ENCODE data around the gene FCMR. TPM values are rescaled to one million over a fixed set of nuclear protein-coding genes. Genes with fewer than 3 reads are reported as not detected.

The FCMR gene
- total RNA-seq, 1 donor from 2014 or later: 3.3 TPM

DNA sequence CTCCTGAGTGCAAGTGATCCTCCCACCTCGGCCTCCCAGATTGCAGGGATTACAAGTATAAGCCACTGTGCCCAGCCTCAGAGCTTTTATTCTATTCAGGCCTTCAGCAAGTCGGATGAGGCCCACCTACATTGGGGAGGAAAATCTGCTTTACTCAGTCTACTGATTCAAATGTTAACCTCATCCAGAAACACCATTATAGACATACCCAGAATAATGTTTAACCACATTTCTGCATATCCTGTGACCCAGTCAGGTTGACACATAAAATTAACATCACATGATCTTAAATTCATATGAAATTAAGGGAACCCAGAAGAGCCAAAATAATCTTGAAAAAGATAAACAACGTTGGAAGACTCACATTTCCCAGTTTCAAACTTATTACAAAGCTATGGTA, 41.4 kb downstream of the FCMR start:
- peaks cover under 1% of the 10 kb centered on the region for H3K27me3 ChIP-seq (ENCODE audit: low read depth)
- no peak for DNase-seq
- intact Hi-C loops (cut with micrococcal nuclease): no loop called here
- no peaks in the 10 kb centered on the region for H3K36me3 ChIP-seq
- TF ChIP-seq, protein P1, sequence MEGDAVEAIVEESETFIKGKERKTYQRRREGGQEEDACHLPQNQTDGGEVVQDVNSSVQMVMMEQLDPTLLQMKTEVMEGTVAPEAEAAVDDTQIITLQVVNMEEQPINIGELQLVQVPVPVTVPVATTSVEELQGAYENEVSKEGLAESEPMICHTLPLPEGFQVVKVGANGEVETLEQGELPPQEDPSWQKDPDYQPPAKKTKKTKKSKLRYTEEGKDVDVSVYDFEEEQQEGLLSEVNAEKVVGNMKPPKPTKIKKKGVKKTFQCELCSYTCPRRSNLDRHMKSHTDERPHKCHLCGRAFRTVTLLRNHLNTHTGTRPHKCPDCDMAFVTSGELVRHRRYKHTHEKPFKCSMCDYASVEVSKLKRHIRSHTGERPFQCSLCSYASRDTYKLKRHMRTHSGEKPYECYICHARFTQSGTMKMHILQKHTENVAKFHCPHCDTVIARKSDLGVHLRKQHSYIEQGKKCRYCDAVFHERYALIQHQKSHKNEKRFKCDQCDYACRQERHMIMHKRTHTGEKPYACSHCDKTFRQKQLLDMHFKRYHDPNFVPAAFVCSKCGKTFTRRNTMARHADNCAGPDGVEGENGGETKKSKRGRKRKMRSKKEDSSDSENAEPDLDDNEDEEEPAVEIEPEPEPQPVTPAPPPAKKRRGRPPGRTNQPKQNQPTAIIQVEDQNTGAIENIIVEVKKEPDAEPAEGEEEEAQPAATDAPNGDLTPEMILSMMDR (IDR thresholded peaks at IDR 0.05; ENCODE audit: borderline replicate concordance): no peak
- no peak overlapping the region for H3K4me3 ChIP-seq
- no peaks in the 10 kb centered on the region for H3K4me1 ChIP-seq
- H3K27ac ChIP-seq (replicated peaks): no peak overlapping the region
- peaks cover 35% of the 10 kb centered on the region for H3K9me3 ChIP-seq (replicated peaks)

DNA sequence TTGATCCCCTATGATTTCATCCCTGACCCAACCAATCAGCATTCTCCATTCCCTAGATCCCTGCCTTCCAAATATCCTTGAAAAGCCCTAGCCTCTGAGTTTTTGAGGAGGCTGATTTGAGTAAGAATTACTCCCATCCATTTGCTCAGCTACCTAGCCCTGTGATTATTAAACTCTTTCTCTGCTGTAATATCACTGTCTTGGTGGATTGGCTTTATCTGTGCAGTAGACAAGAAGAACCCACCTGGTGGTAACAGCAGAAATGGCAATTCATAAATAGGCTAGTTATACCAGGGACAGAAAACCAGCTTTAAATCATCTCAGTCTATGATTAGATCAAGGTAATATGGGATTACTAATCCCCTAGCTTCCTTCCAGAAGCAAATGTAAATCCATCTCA, 43.3 kb downstream of the FCMR start:
- no peak for DNase-seq
- no peaks in the 10 kb centered on the region for H3K36me3 ChIP-seq
- TF ChIP-seq, protein P1 (IDR thresholded peaks at IDR 0.05; ENCODE audit: borderline replicate concordance): no peak
- H3K27me3 ChIP-seq (ENCODE audit: low read depth): no peaks in the 10 kb centered on the region
- H3K27ac ChIP-seq (replicated peaks): no peak overlapping the region
- intact Hi-C loops (cut with micrococcal nuclease): no loop called here
- H3K4me3 ChIP-seq: no peak overlapping the region
- H3K9me3 ChIP-seq (replicated peaks): peaks cover 35% of the 10 kb centered on the region
- H3K4me1 ChIP-seq: no peaks in the 10 kb centered on the region

DNA sequence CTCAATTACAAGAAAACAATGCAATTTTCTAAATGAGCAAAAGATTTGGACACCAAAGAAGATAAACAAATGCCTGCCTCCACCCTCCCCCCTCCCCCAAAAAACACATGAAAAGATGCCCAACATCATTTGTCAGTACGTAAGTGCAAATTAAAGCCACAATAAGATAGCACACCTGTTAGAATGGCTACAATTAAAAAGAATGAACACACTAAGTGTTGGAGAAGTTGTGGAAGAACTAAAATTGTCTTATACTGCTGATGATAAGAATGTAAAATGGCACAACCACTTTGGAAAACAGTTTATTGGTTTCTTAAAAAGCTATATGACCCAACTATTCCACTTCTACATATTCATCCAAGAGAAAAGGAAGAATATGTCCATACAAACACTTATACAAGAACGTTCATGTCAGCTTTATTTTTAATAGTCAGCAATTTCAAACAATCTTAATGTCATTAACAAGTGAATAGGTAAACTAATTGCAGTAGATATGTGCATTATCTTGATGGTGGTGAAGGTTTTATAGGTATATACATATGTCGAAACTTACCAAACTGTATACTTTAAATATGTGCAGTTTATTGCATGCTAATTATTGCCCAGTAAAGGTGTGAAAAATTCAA, 45.9 kb downstream of the FCMR start:
- no peak overlapping the region for H3K27ac ChIP-seq (replicated peaks)
- DNase-seq: no peak
- intact Hi-C loops (cut with micrococcal nuclease): no loop called here
- H3K27me3 ChIP-seq (ENCODE audit: low read depth): no peaks in the 10 kb centered on the region
- no peak overlapping the region for H3K4me3 ChIP-seq
- TF ChIP-seq, protein P1 (IDR thresholded peaks at IDR 0.05; ENCODE audit: borderline replicate concordance): no peak
- peaks cover 35% of the 10 kb centered on the region for H3K9me3 ChIP-seq (replicated peaks)
- peaks cover 6% of the 10 kb centered on the region for H3K4me1 ChIP-seq
- no peaks in the 10 kb centered on the region for H3K36me3 ChIP-seq

DNA sequence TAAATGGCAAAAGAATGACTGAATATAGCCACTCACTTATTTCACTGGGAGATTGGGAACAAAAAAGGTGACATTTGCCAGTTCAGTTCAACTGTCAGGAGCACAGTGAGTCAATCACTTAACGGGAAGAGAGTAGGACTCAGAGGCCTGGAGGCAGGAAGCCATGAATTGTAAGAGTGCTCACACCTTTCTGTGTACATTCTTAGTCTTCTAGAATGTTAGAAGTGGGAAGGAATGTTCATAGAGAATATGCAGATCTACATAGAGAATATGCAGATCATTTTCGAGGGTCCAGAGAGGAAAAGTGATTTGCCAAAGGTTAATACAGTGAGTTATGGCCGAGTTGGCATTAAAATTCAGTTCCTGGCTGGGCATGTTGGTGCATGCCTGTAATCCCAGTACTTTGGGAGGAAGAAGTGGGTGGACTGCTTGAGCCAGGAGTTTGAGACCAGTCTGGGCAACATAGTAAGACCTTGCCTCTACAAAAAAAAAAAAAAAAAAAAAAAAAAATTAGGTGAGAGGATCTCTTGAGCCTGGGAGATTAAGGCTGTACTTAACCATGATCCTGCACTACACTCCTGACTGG, 48.0 kb downstream of the FCMR start:
- H3K9me3 ChIP-seq (replicated peaks): peaks cover 26% of the 10 kb centered on the region
- peaks cover 6% of the 10 kb centered on the region for H3K4me1 ChIP-seq
- H3K27me3 ChIP-seq (ENCODE audit: low read depth): no peaks in the 10 kb centered on the region
- TF ChIP-seq, protein P1 (IDR thresholded peaks at IDR 0.05; ENCODE audit: borderline replicate concordance): no peak
- DNase-seq: no peak
- H3K4me3 ChIP-seq: no peak overlapping the region
- intact Hi-C loops (cut with micrococcal nuclease): no loop called here
- no peak overlapping the region for H3K27ac ChIP-seq (replicated peaks)
- H3K36me3 ChIP-seq: no peaks in the 10 kb centered on the region

DNA sequence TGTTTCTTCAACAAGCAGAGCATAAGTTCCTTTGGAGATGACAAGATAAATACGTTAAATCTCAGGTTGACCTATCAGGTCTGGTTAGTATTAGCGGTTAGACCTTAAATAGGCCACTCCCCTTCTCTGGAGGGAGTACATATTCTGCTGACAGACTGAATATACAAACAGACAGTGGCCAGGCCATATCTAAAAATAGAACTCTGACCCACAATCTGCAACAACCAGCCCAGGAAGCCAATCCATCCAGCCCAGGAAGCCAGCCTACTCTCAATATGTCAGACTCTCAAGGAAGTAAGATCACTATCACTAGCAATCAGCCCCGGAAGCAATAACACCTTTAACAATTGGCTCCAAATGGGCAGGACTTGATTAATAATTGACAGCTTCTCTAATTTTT, 49.6 kb downstream of the FCMR start:
- TF ChIP-seq, protein P1 (IDR thresholded peaks at IDR 0.05; ENCODE audit: borderline replicate concordance): no peak
- peak overlapping the region; percentile 40 for H3K27ac ChIP-seq (replicated peaks)

More for the DNA sequence above, 49.6 kb downstream of the FCMR start:
- DNase-seq: no peak
- Histone ChIP-seq H3K27me3 (ENCODE audit: low read depth) (peaks cover 3% of the 10 kb centered on the region), H3K9me3 (replicated peaks) (peaks cover 12% of the 10 kb centered on the region), H3K4me1 (peaks cover 6% of the 10 kb centered on the region), H3K36me3 (no peaks in the 10 kb centered on the region), H3K4me3 (no peak overlapping the region)
- intact Hi-C loops (cut with micrococcal nuclease): no loop called here
